Left hindlimb (tissue), 1 donor: ENCODE results near the gene LGALS9.
A peak's percentile ranks its signal among the peaks of the same experiment; 100 is the strongest.
"Not testable (repeated sequence)": the region's sequence is repeated elsewhere in the genome, so short reads cannot be mapped to it uniquely, and the experiment has no call there.

ENCODE experiments used
- DNase-seq: peaks from one replicate; pipeline ENCODE4 v3.0.0-alpha.2; 2018

LGALS9 gene

DNA sequence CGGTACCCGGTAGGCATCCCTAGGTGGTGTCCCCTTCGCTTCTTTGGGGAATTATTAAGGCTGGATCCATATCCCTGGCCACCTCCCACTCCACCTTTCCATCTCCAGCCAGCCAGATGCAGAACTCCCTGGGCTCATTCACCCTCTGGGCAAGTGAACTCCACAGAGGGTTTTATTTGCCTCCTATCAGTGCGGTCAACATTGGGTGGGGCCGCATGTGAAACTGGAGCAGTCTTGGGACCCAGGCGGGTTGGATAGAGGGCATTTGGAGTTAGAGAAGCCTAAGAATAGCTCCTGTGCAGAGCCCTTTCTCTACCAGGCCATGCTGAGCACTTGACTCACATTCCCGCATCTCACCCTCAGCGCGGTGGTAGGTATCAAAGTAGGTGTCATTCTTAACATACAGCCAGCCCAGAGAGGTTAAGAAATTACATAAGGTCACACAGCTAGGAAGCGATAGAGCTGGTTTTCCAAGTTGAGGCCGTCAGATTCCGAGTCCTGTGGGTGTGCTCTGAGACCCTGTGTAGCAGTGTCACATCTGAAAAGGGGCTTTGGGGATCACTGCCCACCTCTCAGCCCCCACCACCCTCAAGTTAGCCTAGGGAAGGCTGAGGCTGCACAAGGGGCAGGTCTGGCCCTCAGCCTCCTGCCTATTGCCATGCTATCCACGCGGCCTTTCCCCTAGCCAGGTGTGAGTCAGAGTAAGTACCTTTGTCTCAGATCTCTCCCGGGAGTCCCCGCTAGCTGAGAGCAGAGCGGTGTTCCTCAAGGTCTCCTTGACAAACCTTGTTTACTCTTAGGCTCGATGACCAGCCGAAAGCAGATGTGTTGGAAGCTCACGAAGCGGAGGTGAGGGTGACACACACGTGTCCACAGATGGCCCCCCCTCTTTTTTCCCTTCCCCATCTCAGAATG lies 26.9 kb upstream of the LGALS9 start:
- no peak for DNase-seq

DNA sequence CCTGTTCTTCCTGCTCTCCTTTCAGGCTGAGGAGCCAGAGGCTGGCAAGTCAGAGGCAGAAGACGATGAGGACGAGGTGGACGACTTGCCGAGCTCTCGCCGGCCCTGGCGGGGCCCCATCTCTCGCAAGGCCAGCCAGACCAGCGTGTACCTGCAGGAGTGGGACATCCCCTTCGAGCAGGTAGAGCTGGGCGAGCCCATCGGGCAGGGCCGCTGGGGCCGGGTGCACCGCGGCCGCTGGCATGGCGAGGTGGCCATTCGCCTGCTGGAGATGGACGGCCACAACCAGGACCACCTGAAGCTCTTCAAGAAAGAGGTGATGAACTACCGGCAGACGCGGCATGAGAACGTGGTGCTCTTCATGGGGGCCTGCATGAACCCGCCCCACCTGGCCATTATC lies 25.6 kb upstream of the LGALS9 start:
- no peak for DNase-seq

DNA sequence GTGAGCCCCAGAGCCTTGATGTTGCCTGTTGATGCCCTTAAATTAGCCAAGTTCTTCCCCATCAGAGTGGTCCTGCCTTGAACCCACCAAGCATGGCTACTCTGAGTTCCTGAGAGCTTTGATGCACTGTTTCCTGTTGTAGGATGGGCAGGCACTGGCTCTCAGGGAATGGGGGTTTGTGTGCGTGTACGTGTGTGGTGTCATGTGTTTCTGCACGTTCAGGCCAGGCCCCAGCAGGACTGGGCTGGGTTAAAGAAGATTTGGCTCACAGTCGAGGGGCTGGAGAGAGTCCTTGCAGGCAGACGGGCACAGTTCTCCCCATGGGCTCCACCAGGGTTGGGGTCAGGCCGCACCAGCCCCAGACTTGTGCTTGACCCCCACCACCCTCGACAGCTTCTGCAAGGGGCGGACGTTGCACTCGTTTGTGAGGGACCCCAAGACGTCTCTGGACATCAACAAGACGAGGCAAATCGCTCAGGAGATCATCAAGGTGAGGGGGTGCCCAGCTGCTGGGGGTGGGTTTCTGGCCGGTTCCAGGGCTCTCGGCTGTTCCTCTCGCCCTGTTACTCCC lies 23.4 kb upstream of the LGALS9 start:
- no peak for DNase-seq

DNA sequence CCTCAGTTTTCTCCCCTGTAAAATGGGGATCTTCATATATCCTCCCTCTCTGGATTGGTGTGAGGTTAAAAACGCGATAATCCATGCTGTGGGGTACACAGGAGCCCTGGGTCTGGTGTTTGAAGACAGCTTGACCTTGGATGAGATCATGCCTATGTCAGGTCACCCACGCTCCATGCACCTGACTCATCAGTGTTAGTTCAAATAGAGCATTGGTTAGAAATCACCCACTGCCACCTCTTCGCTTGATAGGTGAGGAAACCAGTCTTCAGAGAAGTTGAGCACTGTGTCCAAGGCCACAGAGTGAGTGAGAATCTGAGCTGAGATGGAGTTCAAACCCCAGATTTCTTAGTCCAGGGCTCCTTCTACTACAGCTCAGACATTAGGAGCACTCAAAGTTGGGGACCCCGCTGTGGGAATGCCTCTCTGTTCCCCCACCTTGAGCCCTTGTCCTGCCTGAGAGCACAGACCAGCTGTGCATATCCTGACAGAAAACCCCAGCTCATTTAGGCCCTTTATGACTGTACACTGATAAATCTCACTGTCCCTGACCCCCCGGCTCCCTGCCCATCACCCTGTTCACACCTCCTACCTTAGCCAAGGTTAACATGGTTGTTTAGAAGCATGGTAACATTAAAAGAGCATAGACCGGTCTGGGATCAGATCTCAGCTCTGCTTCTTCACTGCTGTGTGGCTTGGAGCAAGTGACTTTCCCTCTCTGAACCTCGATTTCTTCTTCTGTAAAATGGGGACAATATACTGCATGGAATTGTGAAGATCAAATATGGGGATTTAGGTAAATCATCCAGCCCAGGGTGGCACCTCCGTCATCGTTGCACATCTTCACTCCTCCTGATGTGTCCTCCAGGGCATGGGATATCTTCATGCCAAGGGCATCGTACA lies 22.4 kb upstream of the LGALS9 start:
- DNase-seq = no peak

DNA sequence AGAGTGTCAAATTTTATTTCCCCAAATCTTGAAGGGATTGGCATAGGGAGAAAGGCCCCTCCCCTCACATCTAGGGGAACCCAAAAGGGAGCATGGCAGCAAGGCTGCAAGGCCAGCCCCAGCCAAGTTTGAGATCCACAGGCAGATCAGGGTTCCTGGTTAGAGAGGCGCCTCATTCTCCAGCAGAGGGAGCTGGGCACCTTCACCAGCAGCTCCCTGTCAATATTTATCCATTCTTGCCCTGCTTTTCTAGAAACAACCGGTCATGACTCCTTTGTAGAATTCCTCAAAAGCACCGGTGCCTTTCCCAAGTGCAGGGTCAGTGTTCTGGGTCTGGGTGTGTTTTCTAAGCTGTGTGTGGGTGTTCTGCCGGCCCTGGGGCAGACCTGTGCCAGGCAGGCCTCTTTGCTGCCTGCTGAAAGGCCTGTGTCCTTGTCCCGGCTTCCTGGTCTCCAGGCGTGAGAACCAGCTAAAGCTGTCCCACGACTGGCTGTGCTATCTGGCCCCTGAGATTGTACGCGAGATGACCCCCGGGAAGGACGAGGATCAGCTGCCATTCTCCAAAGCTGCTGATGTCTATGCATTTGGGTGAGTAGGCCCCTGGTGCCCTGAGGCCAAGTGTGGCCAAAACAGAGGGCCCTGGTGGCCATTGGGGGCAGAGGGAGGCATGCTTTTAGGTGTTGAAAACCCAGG lies 21.2 kb upstream of the LGALS9 start:
- DNase-seq = no peak

DNA sequence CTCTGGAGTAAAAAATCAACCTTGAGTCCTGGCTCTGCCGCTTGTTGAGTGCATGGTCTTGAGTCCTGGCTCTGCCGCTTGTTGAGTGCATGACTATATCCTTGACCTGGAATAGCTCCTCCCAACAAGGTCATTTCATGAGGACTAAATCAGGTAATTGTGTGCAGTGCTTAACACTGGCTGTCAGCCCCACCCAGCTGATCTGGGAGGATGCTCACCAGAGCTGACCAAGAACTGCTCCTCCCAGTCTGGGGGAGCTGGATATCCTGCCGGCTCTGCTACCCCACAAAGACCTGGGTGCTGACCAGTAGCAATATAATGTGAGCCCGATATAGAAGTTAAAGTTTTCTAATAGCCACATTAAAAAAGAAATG lies 20.7 kb upstream of the LGALS9 start:
- no peak for DNase-seq

DNA sequence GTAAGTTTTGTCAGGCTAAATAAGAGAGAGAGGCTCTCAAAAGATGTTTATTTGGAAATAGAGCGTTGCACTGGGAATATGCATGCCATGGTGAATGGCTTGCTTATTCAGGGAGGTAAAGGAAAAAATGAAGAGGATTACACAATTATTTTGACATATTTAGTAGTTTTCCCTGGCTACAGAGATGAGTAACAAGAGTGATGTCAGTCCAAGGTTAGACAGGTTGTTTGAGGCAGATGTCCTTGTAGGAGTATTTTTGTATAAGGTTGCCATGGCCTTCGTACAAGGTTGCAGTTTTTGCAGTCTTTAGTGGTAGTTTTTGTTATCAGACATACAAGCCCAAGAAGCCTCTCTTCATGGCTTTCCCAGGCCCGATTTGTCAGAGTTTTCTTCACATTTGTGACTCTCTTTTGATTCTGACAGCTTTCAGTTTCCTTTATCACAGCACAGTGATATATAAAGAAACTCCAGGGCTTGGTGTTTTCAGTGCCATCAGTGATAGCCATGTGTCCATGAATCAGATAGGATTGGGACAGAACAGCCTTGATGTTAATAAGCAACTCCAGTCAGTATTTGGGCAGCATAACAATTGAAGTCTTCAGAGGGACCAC lies 18.7 kb upstream of the LGALS9 start:
- DNase-seq = no peak

DNA sequence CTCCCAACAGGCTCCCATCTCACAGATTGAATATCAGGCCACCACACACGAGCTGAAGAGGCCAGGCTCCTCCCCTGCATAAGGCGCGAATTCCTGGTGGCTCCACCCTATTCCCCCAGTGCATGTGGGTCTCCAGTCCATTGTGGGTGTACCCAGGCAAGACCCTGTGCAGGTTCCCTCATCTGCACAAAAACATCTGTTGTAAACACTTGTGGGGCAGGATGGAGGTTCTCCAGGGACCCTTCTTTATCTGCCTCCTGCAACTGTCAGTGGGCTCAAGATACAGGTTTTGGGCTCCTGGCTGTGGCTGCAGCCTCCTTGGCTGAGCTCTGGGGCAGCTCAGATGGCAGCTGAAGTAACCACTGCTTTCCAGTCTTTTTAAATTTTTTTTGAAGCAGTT lies 17.6 kb upstream of the LGALS9 start:
- DNase-seq = no peak

DNA sequence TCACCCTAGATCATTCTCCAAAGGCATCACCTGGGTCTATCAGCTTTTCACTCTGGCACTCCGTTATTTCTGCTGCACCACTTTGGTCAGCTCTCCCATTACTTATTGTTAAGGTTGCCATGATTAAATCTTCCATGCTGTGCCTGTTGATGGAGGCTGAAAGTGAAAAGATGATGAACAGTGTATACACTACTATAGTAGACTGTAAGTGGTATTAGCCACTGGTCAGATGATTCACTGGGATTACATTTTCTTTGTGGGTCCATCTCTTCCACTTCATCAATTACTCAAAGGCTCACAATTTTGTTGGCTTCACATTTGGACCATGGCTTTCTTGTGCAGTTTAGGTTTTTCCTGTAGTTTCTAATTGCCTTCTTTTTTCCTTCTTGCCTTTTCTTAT lies 15.9 kb upstream of the LGALS9 start:
- no peak for DNase-seq

DNA sequence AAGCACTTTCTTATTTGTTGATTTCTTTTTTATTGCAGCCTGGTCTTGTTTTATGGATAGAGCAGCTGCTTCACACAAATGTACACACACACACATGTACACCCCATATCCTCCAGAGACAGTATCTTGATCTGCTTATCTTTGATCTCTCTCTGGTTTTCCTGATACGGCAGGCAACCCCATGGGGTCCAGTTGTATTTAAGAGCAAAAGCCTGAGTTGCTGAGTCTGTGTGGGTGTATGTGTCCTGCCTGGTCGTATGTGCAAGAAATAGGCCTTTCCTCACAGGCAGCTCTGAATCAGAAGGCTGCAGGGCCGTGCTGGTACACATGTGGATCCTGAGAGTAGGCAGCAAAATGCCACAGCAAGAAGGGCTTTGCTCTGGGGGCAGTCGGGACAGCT lies 14.6 kb upstream of the LGALS9 start:
- no peak for DNase-seq

DNA sequence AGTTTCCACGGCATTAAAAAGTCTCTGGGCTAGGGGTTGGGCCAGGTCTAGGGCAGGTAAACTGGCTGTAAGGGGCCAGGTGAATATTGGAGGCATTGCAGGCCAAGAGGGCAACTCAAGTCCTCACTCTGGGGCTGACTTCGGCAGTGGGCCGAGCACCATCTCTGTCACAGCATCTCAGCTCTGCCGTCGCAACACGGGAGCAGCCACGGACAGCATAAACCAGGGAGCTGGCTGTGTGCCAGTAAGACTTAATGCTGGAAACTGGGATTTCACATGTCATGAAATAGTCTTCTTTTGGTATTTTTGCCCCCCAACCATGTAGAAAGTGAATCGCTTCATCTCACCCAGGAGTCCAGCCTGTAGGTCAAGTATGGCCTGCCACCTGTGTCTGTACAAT lies 12.6 kb upstream of the LGALS9 start:
- no peak for DNase-seq

DNA sequence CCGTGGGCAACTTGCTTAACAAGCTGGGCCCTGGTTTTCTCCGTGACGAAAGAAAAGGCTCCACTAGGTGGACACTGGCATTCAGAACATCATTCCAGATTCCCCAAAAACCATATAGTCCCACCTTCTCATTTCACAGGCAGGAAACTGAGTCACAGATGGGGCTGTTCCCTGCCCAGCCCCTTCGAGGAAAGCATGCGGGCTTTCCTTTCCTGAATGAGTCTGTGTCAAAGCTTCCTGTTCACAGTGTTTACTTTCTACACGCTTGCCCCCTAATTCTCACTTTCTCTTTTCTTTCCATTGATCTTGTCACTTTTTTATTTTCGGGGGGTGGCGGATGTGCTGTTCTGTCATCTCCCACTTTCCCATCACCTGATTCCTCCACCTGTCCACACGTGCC lies 10.3 kb upstream of the LGALS9 start:
- DNase-seq = no peak

DNA sequence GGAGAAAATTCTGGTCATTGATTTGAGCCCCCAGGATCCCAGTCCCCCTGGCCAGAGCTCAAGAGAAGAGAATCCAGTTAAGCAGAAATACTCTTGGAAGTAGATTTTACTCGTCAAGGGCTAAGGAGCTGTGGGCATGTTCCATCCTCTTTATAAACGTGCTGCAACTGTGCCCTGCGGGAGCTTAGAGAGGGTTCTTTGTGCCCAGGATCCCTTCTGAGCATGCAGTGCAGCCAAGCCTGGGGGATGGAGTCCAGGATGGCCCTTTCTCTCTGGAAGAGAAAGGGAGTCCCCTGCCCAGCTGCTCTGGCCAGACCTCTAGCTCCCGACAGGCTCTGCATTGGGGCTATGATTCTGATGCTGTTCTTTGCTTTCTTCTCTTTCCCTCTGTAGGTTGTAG lies 9.5 kb upstream of the LGALS9 start:
- DNase-seq = no peak

DNA sequence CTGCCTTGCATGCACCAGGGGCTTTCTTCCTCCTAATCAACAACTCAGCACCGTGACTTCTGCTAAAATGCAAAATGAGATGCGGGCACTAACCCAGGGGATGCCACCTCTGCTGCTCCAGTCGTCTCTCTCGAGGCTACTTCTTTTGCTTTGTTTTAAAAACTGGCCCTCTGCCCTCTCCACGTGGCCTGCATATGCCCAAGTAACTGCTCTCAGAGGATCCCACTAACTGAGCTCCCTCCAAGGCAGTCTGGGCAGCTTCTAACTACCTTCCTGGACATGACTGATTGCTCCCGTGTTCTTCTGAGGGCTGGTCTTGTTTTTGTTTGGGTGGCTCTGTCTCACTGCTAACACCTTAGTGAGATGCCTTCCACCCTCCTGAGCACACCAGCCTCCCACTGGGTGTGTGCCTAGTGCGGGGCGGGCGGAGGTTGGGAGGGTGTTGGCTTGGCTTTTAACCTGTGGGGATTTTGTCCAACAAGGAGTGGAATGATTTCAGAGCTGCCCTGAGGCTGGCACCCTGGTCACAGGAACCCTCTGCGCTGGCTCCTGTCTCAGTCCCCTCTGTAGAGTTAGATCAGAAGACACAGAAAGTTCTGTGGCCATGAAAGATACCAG lies 8.9 kb upstream of the LGALS9 start:
- no peak for DNase-seq

DNA sequence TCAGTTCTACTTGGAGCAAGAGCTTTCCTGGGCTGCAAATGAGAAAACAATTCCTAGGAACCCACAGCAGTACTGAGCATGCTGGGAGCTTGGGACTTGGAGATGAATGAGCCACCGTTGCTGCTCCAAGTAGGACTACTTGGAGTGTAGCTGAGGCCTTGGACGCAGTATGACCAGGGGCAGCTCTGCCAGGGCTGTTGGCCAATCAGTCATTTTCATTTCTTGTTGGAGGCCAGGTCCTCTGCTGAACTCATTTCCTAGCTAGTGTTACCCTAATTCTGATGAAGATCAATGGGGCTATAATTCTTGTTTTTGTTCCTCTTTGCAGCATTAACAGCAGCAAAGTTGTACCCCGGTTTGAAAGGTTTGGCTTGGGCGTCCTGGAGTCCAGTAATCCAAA lies 8.0 kb upstream of the LGALS9 start:
- peak; percentile 45 for DNase-seq

DNA sequence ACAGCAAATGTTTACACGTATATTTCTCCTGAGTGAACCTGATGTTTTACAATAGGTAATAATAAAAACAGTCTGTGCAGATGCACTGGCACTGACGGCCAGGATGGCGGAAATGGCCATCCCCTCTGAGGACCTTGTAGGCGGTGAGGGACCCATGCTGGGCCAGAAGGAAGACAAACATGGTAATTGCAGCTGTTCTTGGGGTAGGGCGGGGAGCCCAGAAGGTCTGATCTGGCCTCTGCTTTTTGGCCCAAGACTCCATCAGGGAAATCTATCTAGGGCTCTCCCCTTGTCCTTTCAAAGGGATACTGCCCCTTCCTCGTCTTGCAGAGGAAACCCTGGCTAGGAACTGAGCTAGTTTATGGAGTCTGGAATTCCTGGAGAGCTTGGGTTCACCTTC lies 7.4 kb upstream of the LGALS9 start:
- no peak for DNase-seq

DNA sequence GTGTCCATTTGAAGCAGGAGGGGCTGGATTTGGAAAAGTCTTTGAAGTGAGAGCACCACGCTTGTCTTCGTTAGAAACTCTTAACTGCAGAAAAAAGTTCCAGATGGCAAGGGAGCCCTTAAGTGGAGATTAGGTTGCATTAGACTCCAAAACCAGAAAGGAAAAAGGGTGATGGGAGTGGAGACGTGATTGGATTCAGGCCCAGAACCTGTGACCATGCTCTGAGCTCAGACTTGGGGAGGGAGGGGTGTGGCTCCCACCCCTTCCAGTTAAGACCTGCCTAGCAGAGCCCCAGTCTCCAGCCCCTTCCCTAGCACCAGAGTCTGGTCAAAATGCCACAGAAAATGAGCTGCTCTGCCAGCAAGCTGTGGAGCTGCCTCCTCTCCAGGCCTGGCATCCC lies 6.4 kb upstream of the LGALS9 start:
- DNase-seq = no peak

DNA sequence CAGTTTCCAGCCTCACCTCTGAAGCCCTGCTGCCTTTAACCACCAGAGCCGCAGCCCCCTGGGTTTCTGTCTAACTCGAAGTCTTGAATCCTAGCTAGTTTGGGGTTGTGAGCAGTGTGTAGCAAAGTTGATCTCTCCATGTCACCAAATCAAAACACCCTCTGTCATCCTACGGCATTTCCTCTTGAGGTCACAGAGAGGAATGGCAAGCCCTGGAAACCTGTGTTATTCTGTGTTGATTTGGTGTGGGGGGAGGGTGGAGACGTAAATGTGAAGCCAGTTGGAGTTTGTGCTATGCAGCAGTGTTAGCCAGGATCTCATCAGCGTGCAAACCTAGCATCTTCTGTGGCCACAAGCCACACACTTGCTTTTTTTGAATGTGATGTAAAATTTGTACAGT lies 5.1 kb upstream of the LGALS9 start:
- DNase-seq = no peak

DNA sequence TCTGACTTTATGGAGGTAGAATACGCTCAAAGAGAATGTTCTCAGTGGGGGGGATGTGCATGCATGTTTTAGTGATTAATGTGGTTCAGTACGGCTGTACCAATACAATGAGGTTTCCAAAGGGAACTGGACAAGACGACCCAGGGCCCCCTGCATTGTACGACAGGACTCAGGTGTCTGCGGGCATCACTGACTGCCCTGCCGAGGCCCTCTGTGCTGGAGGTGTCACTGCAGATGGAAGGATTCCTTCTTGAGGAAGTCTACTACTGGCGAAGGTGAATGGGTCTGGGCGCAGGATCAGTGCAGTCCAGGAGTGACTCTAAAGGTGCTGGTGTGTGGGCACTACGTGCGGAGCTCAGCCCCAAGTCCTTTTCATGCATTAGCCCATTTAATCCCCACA lies 3.5 kb upstream of the LGALS9 start:
- DNase-seq = no peak

DNA sequence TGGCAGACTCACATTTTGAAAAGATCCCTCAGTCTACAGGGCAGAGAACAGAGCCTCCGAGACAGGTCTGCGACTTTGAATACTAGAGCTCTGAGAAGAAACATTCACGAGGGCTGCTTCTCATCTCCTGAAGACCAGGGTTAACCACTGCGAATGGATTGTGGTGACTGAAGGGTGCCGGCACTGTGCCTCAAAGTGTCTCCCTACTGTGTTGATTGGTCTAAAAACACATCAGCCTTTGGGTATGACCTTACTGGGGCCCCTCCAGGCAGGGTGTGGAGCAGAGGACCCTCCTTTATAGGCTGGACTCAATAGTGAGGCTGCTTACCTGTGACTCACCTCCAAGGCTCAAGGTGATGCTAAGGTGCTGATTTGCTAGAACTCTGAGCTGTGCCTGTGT lies 2.6 kb upstream of the LGALS9 start:
- no peak for DNase-seq

DNA sequence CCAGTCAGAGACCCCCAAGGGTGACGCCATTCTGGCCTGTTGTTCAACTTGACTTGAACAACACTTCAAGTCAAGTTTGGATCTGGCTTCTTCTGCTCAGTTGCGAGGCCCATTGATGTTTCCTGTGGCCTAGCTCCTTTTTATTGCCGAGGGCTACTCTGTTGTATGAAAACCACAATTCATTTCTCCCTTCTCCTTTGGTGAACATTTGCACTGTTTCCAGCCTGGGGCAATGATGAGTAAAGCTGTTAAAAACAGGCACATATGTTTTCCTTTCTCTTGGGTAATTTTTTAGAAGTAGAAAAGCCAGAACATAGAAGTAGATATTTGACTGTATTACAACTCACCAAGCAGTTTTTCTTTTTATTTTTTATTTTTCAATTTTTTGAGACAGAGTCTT lies 1.7 kb upstream of the LGALS9 start:
- DNase-seq = not testable (repeated sequence)

DNA sequence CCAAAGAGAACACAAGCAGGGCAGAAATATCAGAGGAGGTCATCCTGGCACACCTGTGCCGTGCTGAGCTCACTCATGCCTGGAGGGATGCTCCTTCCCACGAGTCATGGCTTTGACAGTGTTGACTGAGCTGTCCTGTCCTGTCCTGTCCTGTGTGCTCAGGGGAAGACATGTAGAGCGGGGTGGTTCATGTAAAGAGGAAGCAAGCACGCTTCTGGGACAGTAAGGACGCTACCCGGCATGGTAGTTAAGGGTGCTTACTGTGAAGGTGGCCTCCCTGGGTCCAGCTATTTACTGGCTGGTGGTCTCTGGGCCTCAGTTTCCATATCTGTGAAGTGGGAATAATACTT lies 398 bp downstream of the LGALS9 start:
- DNase-seq = no peak
